GM20000 (cell line): ENCODE results near the gene EDAR.

Source experiments
- DNase-seq: peaks from one replicate; pipeline ENCODE4 v3.0.0; 2012; ENCODE audit warnings: low spot score
- TF ChIP-seq, protein P1 (sequence below): IDR thresholded peaks from 2 replicates; pipeline ENCODE4 v1.5.1; 2012; ENCODE audit warnings: mild to moderate bottlenecking, control low read depth; ENCODE audit errors: extremely low read depth, missing control alignments

The EDAR gene

DNA sequence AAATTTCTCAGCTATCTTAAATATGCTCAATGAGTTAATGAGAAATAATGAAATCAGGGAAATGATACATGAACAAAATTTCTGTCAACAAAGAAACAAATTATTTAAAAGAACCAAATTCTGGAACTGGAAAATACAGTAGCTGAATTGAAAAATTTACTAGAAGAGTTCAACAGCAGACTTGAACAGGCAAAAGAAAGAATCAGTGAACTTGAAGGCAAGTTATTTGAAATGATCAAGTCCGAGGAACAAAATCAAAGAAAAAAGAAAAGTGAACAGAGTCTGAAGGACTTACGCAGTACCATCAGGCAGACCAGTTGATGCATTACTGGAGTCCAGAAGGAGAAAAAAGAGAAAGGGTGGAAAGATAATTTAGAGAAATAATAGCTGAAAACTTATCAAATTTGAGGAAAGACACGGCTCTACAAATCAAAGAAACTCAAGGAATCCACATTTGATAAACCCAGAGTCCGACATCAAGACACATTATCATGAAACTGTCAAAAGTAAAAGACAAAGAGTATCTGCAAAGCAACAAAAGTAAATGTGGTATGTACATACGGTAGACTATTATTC is 118.9 kb downstream of the EDAR start:
- TF ChIP-seq, protein P1, sequence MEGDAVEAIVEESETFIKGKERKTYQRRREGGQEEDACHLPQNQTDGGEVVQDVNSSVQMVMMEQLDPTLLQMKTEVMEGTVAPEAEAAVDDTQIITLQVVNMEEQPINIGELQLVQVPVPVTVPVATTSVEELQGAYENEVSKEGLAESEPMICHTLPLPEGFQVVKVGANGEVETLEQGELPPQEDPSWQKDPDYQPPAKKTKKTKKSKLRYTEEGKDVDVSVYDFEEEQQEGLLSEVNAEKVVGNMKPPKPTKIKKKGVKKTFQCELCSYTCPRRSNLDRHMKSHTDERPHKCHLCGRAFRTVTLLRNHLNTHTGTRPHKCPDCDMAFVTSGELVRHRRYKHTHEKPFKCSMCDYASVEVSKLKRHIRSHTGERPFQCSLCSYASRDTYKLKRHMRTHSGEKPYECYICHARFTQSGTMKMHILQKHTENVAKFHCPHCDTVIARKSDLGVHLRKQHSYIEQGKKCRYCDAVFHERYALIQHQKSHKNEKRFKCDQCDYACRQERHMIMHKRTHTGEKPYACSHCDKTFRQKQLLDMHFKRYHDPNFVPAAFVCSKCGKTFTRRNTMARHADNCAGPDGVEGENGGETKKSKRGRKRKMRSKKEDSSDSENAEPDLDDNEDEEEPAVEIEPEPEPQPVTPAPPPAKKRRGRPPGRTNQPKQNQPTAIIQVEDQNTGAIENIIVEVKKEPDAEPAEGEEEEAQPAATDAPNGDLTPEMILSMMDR = no peak
- no peak for DNase-seq

DNA sequence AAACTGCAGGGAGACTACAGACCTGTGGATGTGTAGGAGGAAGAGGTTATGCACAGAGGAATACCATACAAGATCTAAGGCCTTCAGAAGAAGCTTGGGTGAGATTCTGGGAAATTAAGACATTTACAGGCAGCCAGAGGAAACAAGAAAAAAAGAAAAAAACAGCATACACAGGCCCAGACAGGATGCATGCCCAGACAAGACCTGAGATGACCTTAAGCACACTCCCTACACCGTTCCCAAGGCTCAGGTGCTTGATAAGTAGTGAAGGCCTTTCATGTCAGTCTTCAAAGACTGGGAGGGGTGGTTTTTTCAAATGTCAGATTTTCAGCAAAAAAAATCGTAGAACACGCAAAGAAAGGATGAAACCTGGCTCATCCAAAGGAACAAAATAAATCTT is 119.5 kb downstream of the EDAR start:
- TF ChIP-seq, protein P1 = no peak
- DNase-seq = no peak

DNA sequence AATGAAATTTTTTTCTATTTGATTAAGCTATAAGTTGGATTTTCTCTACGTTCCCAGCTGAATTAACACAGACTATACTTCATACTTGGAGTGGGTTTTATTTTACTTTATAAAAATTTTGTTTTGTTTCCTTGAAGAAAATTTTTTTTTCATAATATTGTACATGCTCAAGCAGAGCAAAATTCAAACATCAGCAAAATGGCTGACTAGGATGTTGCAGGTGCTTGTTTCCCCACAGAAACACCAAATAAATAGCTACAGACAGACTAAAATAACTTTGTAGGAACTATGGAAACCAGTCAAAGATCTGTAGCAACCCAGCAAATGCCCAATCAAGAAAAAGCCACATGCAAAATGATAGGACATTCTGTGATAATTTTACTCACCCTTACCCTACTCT is 120.1 kb downstream of the EDAR start:
- TF ChIP-seq, protein P1 = no peak
- no peak for DNase-seq

DNA sequence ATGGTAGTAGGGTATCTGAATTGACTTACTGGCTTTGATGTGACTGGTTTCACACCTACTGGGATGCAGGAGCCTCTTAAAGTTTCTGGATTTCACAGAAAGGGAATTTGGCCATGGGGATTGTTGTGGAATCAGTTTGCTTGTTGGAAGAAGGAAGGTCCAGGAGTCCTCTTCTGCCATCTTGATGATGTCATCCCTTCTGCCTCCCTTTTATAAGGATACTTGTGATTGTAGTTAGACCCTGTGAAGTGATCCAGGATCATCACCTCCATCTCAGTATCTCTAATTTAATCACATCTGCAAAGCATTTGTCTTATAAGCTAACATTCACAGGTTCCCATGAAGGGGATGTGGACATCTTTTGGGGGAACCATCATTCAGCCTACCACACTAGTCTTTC is 123.0 kb downstream of the EDAR start:
- TF ChIP-seq, protein P1 = no peak
- no peak for DNase-seq

DNA sequence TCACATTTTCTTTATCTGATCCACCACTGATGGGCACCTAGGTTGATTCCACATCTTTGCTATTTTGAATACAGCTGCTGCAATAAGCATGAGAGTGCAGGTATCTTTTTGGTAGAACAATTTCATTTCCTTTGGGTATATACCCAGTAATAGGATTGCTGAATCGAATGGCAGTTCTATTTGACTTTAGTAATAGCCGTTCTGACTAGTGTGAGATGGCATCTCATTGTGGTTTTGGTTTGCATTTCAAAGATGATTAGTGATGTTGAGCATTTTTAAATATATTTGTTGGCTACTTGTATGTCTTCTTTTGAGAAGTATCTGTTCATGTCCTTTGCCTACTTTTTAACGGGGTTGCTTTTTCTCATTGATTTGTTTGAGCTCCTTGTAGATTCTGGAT is 130.1 kb downstream of the EDAR start:
- no peak for DNase-seq
- TF ChIP-seq, protein P1 = no peak

DNA sequence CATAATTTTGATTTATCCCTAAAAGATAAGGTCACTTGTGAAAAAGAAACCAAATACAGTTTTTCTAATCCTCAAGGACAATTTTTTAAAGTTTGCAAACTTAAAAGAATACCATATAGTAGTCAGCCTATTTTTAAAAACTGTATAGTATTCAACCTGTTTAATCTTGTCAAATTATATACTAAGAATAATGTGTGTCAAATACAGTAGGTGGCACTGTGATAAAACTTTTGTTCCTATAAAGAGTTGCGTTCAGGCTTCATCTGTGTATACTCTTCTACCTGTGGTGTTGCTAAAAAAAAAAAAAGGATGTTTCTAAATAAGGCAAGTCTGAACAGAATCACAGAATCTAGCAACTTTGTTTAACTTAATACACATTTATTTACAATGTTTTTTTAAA is 133.8 kb downstream of the EDAR start:
- TF ChIP-seq, protein P1 = no peak
- DNase-seq = no peak

DNA sequence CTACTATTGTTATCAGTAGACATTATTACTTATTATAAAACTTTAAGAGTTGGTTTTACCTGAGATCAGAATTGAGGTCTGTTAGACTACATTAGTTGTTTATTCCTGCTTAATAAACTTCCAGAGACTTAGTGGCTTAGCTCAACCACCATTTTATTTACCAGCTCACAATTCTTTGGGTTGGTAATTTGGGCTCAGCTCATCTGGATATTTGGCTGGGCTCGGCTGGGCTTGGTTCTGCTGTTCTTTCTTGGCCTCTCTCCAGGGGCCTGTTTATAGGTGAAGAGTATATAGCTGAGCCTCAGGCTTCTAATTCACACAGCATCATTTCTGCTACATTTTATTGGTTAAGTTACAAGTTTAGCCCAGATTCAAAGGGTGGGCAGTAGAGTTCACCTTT is 134.5 kb downstream of the EDAR start:
- TF ChIP-seq, protein P1 = no peak
- no peak for DNase-seq
